NCI-H1105 treated with DMSO at 0.1 percent for 48 hours (cell line): ENCODE data around the gene ABLIM2.

Experiments
- DNase-seq: peaks from one replicate; lab custom pipeline; 2025; lab: John Stamatoyannopoulos, UW

ABLIM2 gene

DNA sequence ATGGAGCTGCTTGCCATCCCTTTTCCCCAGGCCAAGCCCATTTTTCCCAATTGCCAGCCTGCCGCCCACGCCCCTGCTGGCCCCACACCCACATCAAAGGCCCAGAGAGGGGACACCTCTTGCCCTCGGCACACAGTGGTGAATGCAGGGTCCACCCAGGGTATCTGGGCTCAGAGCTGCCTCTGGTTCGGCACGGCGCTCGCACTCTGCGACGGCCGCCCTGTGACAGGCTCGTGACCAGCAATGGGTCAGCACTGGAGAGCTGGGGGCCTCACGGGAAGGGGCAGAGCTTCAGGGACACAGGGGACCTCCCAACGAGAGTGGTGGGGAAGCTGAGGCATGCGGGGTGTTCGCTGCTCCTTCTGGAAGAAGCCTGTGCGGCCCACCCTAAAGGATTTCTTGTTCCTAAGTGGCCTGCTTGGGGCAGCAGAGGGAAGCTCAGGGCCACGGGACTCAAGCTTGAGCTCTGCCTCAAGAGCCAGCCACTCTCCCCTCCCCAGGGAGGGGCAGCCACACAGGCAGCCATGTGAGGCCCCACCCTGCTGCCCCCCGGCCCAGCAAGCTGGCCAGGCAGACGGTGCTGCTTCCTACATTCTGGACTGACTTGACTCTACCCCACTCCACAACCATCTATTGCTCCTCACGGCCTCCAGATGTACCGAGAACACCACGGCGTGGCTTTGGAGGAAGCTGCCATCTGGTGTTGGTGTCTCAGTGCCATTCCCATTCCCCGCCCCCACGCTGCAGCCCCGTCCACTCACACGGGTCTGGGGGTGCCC is 73.7 kb downstream of the ABLIM2 start:
- DNase-seq, result no peak

GRCh38 chr4:8084031-8084660 is 74.5 kb downstream of the ABLIM2 start:
- no peak for DNase-seq

GRCh38 chr4:8083086-8083825 is 75.4 kb downstream of the ABLIM2 start:
- DNase-seq, result no peak

- no peak for DNase-seq
Observed at GRCh38 chr4:8082517-8083055, 76.0 kb downstream of the ABLIM2 start.

DNA sequence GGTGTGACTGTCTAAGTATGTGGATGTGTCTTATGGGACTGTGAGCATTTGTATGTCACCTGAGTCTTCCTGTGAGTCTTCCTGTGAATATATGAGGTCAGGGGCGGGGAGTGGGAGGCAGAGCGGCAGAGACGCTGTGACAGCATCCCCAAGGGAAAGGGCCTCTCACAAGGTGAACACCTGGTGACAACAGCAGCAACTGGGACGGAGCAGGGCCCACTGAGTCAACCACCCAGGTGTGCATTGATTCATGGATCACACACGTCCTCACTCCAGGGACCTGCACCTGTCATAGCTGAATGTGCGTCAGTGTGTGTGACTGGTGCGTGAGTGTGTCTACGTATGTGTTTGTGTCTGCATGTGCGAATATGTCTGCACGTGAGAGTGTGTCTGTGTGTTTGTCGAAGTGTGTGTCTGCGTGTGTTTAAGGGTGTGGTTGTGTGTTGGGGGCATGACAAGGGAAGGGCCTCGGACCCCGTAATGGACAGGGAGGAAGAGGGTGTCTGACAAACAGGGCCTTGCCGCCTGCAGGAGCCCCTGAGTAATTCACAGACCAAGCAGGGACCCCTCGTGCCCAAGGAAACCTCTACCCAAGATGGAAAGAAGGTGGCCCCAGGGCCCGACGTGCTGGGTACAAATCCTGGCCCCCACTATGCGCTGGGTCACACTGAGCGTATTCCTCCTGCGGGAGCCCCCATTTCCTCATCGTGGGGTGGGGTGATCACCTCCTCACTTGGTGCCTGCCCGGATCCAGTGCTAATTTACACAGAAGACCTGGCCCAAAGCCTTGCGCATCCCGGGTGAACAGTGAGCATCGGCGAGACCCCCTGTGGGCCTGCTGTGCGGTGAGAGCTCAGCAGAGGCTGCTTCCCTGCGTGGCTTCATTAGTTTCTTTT is 76.7 kb downstream of the ABLIM2 start:
- DNase-seq, result no peak

DNA sequence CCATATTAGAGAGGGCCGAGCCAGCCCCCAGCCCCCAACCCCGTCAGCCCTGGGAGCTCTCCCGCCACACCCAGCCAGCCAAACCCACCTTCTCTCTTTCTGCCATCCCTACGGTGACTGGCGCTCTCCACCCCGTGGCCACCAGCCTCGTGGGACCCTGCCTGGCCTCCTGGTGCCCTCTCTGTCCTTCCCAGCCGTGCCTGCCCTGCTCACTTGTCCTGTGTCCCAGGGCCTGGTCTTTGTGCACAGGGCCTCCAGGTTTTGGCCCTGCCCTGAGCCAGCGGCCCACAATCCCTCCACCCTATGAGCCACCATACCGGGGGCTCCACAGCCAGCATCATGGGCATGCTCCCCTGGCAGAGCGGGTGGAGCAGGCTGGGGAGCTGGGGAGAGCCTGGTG is 77.4 kb downstream of the ABLIM2 start:
- no peak for DNase-seq

GRCh38 chr4:8080754-8081065 is 77.9 kb downstream of the ABLIM2 start:
- DNase-seq, result no peak

DNA sequence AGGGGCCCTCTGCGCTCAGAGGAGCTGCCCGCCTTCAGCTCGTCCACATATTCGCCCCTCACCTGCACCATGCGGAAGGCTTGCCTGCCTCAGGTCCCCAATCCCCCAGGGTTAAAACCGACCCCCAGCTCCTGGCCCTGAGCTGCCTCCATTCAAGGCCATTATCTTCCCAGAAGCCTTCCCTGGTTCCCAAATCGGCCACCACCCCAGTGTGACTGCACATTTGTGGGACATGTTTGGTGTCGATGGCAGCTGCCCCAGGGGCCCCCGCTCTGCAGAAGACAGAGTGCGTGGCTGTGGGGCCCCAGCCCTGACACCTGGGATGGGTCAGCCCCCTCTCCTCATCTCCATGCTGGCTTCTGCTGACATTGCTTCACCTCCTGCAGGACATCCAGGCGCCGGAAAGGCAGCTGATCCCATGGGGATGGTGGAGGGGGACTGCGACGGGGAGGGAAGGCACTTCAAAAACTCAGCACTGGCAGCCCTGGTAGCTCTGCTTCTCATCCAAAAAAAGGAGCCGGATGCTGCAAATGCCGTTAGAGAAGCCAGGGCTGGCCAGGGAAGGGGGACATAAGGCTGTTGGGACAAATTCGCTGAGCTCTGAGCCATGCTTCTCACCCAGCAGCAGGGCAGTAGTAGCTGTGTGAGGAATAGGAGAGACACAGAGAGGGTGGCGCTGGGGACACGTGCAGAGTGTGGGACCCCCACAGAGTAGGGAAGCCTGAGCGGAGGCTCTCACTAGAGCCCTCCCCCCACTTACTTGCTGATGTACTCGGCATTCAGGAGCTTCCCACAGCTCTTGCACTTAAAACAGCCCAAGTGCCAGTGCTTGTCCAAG is 78.5 kb downstream of the ABLIM2 start:
- DNase-seq, result no peak

DNA sequence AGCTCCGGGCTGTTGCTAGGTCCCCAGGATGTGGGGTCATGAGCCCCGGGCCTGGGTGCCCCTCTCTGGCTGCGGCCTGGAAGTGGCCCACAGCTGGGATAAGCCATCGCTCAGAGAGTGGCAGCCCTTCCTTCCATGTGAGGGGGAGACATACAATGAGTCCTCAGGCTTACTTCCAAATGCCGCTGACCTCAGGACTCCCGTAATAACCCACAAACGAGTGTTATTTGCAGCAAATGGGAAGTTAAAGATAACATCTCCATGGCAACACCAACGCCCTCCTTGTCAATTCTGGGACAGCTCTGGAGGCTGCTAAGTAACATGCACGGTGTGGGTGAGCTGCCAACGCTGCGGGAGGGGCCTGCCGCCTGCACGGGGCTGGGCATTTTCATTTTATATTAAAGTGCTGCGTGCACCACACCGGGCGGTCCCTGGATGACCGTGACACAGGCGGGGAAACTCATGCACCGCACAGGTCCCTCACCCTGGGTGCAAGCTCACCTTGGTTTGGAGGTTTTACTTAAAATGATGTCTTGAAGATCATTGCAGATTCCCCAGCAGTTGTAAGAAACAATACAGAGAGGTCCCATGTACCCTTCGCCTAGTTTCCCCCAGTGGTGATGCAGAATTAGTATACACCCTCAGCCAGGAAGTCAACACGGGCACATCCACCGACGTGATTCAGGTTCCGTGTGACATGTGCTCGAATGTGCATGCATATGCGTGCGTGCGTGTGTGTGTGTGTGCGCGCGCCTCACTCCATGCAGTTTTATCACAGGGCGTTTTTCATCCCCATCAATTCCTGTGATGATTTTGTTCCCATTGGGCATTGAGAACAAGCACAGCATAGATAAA is 79.4 kb downstream of the ABLIM2 start:
- DNase-seq, result no peak

- no peak for DNase-seq
Observed at GRCh38 chr4:8078610-8079015, 80.0 kb downstream of the ABLIM2 start.

- no peak for DNase-seq
Observed at GRCh38 chr4:8078109-8078494, 80.5 kb downstream of the ABLIM2 start.

DNA sequence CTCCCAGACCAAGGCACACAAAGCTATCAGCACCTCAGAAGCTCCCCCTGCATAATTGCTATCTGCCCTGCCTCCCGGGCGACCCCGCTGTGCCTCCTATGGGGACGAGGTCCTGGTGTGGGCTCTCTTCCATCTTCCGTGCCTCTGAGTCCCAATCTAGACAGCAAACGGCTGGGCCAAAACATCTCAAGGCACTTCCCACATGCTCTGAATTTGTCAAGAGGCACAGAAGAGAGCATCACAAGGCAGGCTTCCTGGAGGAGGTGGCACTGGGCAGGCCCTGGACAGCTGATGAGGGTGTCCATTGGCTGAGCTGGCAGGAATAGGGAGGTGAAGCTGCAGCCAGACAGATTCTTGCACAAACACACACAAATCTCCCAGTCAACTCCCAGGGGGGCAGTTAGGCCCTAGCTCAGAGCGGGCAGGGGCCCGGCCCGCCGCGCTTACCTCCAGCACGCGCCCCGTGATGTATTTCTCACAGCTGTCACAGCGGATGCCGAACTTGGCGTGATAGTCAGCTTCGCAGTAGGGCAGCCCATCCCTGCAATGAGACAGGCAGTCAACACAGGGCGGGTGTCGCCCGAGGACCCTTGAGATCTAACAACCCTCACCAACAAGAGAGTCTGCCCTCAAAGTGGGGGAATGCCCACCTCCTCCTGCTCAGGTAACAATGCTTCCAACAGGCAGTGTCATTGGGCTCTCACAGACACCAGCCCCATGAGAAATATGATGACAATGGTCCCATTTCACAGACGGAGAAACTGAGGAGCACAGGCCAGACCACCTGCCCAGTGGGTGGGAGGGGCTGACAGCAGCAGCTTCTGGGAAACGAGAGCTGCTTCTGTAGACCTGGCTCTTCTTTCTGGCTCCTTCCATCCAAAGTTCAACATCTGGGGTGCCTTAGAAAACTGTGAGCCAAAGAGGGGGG is 81.2 kb downstream of the ABLIM2 start:
- no peak for DNase-seq

DNA sequence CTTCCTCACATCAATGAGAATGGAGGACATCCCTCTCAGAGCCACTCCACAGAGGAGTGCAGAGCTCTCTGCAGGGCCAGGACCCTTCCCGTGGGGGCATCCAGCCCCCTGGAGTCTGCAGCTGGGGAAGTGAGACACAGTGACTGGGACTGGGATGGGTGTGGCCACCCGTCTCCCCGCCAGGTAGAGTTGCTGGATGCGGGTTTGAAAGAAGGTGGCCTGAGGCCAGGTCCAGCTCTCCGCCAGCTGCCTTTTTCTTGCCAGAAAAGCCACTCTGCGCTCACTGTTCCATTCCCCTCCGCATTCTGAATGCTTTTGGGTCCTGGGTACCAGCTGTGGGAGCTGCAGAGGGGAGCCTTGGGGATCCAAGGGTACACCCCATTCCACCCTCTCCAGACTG is 82.6 kb downstream of the ABLIM2 start:
- no peak for DNase-seq

DNA sequence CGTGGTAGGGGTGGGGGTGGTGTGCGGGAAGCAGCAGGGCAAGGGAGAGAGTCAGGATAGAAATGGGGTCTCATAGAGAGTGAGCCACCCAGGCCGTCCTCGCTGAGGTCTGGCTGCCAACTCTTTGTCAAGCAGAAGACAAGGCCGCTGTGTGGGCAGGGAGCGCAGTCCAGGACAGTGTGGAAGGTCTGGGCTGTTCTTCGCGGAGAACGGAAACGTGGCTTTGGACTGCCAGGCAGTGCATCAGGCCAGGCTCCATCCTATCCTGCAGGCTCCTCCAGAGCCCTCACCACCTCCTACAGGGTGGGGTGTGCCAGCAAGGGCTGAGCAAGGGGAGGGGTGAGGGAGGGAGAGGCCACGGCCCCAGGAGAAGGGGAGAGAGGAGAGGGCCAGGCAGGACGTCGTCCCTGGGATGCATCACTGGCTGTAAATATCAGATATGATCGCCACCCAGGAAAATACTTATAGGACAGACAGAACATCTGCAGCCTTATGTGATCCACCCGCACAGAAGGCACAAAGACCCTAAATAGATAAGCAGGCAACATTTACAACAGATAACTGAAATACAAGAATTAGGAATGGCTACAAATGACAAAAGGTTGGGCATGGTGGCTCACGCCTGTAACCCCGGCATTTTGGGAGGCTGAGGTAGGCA is 85.3 kb downstream of the ABLIM2 start:
- no peak for DNase-seq

DNA sequence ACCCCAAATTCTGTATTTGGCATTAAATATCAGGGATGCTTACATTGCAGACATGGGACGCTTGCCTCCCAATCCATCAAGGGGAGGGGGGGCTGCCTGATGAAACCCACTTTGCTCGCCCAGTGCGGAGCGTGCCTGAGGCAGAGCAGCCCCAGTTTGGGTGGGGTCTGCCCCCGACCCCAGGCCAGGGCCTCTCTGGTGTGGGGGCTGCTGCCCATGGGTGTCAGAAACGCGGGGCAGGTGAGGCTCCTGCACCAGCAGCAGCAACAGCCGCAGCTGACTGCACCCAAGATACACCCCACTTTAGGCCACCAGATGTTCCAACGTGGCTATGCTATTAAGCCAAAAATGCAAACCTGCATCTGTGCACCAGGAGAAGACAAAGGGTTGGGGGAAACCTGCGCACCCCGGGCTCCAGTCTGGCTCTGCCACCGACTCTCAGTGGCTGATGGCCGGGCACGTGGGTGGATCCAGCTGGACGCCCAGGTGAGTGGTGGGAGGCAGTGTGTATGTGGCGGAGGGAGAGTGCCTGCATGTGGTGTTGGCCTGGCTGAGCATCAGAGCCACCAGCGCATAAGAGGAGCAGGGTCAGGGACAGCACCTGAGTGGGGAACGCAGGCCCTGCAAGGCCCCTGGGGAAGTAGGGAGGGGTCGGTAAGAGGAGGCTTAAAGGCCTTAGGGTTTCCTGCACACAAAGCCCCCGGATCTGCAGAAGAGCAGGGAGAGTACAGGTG is 86.2 kb downstream of the ABLIM2 start:
- DNase-seq, result no peak

DNA sequence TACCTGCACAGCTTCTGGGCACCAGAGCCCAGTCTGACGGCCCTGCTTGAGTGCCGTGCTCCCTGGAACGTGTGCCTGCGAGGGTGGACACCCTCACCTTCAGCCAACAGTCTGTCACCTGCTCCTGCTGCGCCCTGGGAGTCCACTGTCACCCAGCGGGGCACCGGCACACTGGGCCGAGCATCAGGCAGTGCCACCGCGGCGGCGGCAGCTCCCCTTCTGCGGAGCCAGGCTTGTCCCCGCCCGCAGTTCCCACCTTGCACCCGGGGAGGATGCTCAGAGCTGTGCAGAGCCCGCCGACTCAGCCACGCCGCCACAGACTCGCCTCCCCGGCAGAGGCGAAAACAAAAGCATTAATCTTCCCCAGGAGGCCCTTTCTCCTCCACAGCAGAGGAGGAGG is 86.8 kb downstream of the ABLIM2 start:
- no peak for DNase-seq
